Transverse colon (tissue), 3 donors: Measurements from ENCODE around the gene EIF1AX.

Experiments used
- EP300 ChIP-seq: sonication (generic); formaldehyde crosslinking; IDR thresholded peaks from one replicate; pipeline ENCODE4 v1.6.1; 2017; ENCODE audit warnings: antibody characterized with exemption, low read depth
- TF ChIP-seq, protein P1 (sequence below), 5 experiments: fragments of 200-600 bp in 3 of 5; fragments of 450-650 bp in 2 of 5; sonication (generic) in 3 of 5; IDR thresholded peaks; 1 replicate in 2 of 5; 2 replicates in 3 of 5; pipeline ENCODE4 v1.5.1; 2016 to 2017; ENCODE audit warnings: antibody characterized with exemption in 5 of 5, inconsistent platforms in 3 of 5, mild to moderate bottlenecking in 2 of 5, moderate library complexity in 1 of 5

DNA sequence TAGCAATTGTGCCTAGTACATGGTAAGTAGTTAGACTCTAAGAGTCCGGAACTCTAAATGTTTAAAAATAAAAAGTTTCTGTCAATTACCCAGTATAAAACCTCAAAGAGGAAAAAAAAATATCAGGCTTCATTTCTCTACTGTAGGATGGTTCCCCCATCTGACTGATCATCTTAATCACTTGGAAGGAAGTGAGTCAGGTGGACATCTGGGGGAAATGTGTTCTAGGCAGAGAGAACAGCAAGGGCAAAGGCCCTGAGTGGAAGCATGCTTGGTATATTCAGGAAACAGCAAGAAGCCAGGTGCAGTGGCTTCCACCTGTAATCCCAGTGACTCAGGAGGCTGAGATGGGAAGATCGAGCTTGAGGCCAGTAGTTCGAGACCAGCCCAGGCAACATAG lies 2.9 kb upstream of the EIF1AX start:
- TF ChIP-seq, protein P1, sequence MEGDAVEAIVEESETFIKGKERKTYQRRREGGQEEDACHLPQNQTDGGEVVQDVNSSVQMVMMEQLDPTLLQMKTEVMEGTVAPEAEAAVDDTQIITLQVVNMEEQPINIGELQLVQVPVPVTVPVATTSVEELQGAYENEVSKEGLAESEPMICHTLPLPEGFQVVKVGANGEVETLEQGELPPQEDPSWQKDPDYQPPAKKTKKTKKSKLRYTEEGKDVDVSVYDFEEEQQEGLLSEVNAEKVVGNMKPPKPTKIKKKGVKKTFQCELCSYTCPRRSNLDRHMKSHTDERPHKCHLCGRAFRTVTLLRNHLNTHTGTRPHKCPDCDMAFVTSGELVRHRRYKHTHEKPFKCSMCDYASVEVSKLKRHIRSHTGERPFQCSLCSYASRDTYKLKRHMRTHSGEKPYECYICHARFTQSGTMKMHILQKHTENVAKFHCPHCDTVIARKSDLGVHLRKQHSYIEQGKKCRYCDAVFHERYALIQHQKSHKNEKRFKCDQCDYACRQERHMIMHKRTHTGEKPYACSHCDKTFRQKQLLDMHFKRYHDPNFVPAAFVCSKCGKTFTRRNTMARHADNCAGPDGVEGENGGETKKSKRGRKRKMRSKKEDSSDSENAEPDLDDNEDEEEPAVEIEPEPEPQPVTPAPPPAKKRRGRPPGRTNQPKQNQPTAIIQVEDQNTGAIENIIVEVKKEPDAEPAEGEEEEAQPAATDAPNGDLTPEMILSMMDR (IDR thresholded peaks at IDR 0.05) = no peak
- no peak for TF ChIP-seq EP300
